Mucosa of rectum (tissue), 2 donors: Measurements from ENCODE around the gene DNAH6.

Experiments used
- H3K27ac ChIP-seq, 2 donors: one replicate each; pipeline ENCODE4 v1.7.0; 2013; ENCODE audit warnings: inconsistent platforms in 2 of 2, low read depth in 2 of 2, low read length in 2 of 2
- H3K27me3 ChIP-seq, 2 donors: one replicate each; pipeline ENCODE4 v1.7.0; 2013; ENCODE audit warnings: low read length in 2 of 2; ENCODE audit not compliant: control insufficient read depth in 2 of 2, insufficient read depth in 2 of 2
- H3K36me3 ChIP-seq, 2 donors: one replicate each; pipeline ENCODE4 v1.7.0; 2013; ENCODE audit warnings: low read length in 2 of 2; ENCODE audit not compliant: control insufficient read depth in 2 of 2, insufficient read depth in 2 of 2
- H3K4me1 ChIP-seq, 2 donors: one replicate each; pipeline ENCODE4 v1.7.0; 2013; ENCODE audit warnings: low read length in 2 of 2, mild to moderate bottlenecking in 1 of 2; ENCODE audit not compliant: control insufficient read depth in 2 of 2, insufficient read depth in 2 of 2
- H3K4me3 ChIP-seq, 2 donors: one replicate each; pipeline ENCODE4 v1.7.0; 2013; ENCODE audit warnings: low read length in 2 of 2
- H3K9ac ChIP-seq, 2 donors: one replicate each; pipeline ENCODE4 v1.7.0; 2013; ENCODE audit warnings: low read length in 2 of 2, low read depth in 1 of 2, mild to moderate bottlenecking in 1 of 2
- H3K9me3 ChIP-seq, 2 donors: one replicate each; pipeline ENCODE4 v1.7.0; 2013; ENCODE audit warnings: low read length in 2 of 2; ENCODE audit not compliant: control insufficient read depth in 2 of 2
- donor health status: healthy.
- donor health status: Normal muscosa, but diverticular disease.

DNAH6 gene

GRCh38 chr2:84807063-84807485 is 290.8 kb downstream of the DNAH6 start:
- Histone ChIP-seq H3K9ac (no peak overlapping the region), H3K4me1 (no peaks in the 10 kb centered on the region), H3K27me3 (no peaks in the 10 kb centered on the region), H3K4me3 (no peak overlapping the region), H3K27ac (no peak overlapping the region), H3K36me3 (no peaks in the 10 kb centered on the region), H3K9me3 (peaks cover 0 to under 1% of the 10 kb centered on the region in 2 donors)

GRCh38 chr2:84808279-84808678 is 292.0 kb downstream of the DNAH6 start:
- Histone ChIP-seq H3K4me1 (no peaks in the 10 kb centered on the region), H3K36me3 (no peaks in the 10 kb centered on the region), H3K27ac (no peak overlapping the region), H3K9ac (no peak overlapping the region), H3K27me3 (no peaks in the 10 kb centered on the region), H3K4me3 (no peak overlapping the region), H3K9me3 (no peaks in the 10 kb centered on the region)

GRCh38 chr2:84811839-84812431 is 295.6 kb downstream of the DNAH6 start:
- no peak overlapping the region for H3K4me3 ChIP-seq
- no peaks in the 10 kb centered on the region for H3K36me3 ChIP-seq
- H3K9ac ChIP-seq = no peak overlapping the region
- no peak overlapping the region for H3K27ac ChIP-seq
- H3K27me3 ChIP-seq = no peaks in the 10 kb centered on the region
- H3K4me1 ChIP-seq = no peaks in the 10 kb centered on the region
- H3K9me3 ChIP-seq = no peaks in the 10 kb centered on the region

GRCh38 chr2:84815146-84815545 is 298.8 kb downstream of the DNAH6 start:
- no peaks in the 10 kb centered on the region for H3K9me3 ChIP-seq
- no peak overlapping the region for H3K4me3 ChIP-seq
- no peak overlapping the region for H3K27ac ChIP-seq
- no peaks in the 10 kb centered on the region for H3K4me1 ChIP-seq
- no peaks in the 10 kb centered on the region for H3K36me3 ChIP-seq
- H3K9ac ChIP-seq = no peak overlapping the region
- H3K27me3 ChIP-seq = no peaks in the 10 kb centered on the region

GRCh38 chr2:84816426-84817026 is 300.2 kb downstream of the DNAH6 start:
- peaks cover 0 to under 1% of the 10 kb centered on the region in 2 donors for H3K36me3 ChIP-seq
- H3K27me3 ChIP-seq = no peaks in the 10 kb centered on the region
- H3K4me1 ChIP-seq = no peaks in the 10 kb centered on the region
- peak overlapping the region in 1 of 2 donors; percentile 23 for H3K27ac ChIP-seq
- H3K9ac ChIP-seq = no peak overlapping the region
- H3K9me3 ChIP-seq = no peaks in the 10 kb centered on the region
- H3K4me3 ChIP-seq = no peak overlapping the region

- H3K27ac ChIP-seq = peak overlapping the region in 1 of 2 donors; percentile 23
These were observed 300.9 kb downstream of the DNAH6 start for GRCh38 chr2:84817239-84817655.

GRCh38 chr2:84821806-84822205 is 305.5 kb downstream of the DNAH6 start:
- H3K4me1 ChIP-seq = no peaks in the 10 kb centered on the region
- peaks cover 5 to 6% of the 10 kb centered on the region in 2 donors for H3K36me3 ChIP-seq
- H3K4me3 ChIP-seq = no peak overlapping the region
- H3K27ac ChIP-seq = no peak overlapping the region
- H3K9me3 ChIP-seq = no peaks in the 10 kb centered on the region
- no peak overlapping the region for H3K9ac ChIP-seq
- no peaks in the 10 kb centered on the region for H3K27me3 ChIP-seq

More at GRCh38 chr2:84817239-84817655, 300.9 kb downstream of the DNAH6 start:
- H3K36me3 ChIP-seq = peaks cover under 1 to 6% of the 10 kb centered on the region in 2 donors
- H3K4me1 ChIP-seq = no peaks in the 10 kb centered on the region
- no peak overlapping the region for H3K4me3 ChIP-seq
- H3K9me3 ChIP-seq = no peaks in the 10 kb centered on the region
- H3K9ac ChIP-seq = no peak overlapping the region
- H3K27me3 ChIP-seq = no peaks in the 10 kb centered on the region

- Histone ChIP-seq H3K27me3 (no peaks in the 10 kb centered on the region), H3K4me1 (no peaks in the 10 kb centered on the region), H3K4me3 (no peak overlapping the region), H3K27ac (no peak overlapping the region), H3K9me3 (no peaks in the 10 kb centered on the region), H3K9ac (no peak overlapping the region), H3K36me3 (peaks cover 5 to 10% of the 10 kb centered on the region in 2 donors)
These were observed 306.9 kb downstream of the DNAH6 start for GRCh38 chr2:84823229-84823628.

GRCh38 chr2:84823788-84824187 is 307.5 kb downstream of the DNAH6 start:
- no peak overlapping the region for H3K4me3 ChIP-seq
- H3K9ac ChIP-seq = no peak overlapping the region
- H3K4me1 ChIP-seq = no peaks in the 10 kb centered on the region
- no peaks in the 10 kb centered on the region for H3K27me3 ChIP-seq
- H3K27ac ChIP-seq = no peak overlapping the region
- H3K9me3 ChIP-seq = no peaks in the 10 kb centered on the region
- peaks cover 5 to 10% of the 10 kb centered on the region in 2 donors for H3K36me3 ChIP-seq

- Histone ChIP-seq H3K27ac (no peak overlapping the region), H3K9me3 (no peaks in the 10 kb centered on the region), H3K9ac (no peak overlapping the region), H3K4me1 (no peaks in the 10 kb centered on the region), H3K36me3 (peaks cover 7 to 12% of the 10 kb centered on the region in 2 donors), H3K27me3 (no peaks in the 10 kb centered on the region), H3K4me3 (no peak overlapping the region)
These were observed 311.8 kb downstream of the DNAH6 start for GRCh38 chr2:84827978-84828575.
